ENCODE data around the gene OR52I1.

- TF ChIP-seq CTCF (IDR thresholded peaks at IDR 0.05): no peak
- no peak for TF ChIP-seq POLR2A (IDR thresholded peaks at IDR 0.05)
These were observed 49.2 kb downstream of the OR52I1 start for GRCh38 chr11:4643076-4643475.
